Measurements from ENCODE around the gene MPG.

MPG gene

DNA sequence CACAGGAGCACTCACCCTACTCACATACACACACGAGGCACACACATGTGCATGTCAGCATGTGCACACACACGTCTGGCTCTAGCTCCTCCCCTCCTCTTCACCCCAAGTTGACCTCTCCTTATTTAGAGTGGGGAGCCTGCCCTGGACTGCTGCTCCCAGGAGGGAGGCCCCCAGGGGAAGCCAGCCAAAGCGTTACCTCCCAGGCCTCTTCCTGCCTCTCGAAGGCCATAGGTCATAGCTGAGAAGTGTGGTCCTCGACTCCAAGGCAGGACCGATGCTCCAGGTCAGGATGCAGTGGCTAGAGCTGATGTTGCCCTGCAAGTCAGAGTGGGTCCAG, 43.4 kb upstream of the MPG start:
- Histone ChIP-seq H3K27ac (ENCODE audit: low read length) (no peak overlapping the region), H4K20me1 (ENCODE audit: insufficient read depth, low read length) (peaks cover 16% of the 10 kb centered on the region), H3K4me1 (ENCODE audit: insufficient read depth, low read length) (peaks cover 3% of the 10 kb centered on the region; the same call in 1 of the 2 replicates), H2AFZ (ENCODE audit: low read depth, low read length) (no peak overlapping the region), H3K4me3 (ENCODE audit: low read depth in 1 of 2, low read length in 2 of 2) (no peak overlapping the region), H3K36me3 (ENCODE audit: insufficient read depth, low read length) (peaks cover 18% of the 10 kb centered on the region), H3K9me3 (ENCODE audit: insufficient read depth, low read length, severe bottlenecking) (no peaks in the 10 kb centered on the region), H3K27me3 (ENCODE audit: insufficient read depth, low read length, poor library complexity) (no peaks in the 10 kb centered on the region), H3K9ac (ENCODE audit: low read depth, low read length) (no peak overlapping the region), H3K4me2 (ENCODE audit: insufficient read depth, low read length) (no peak overlapping the region), H3K79me2 (ENCODE audit: insufficient read depth, low read length) (no peaks in the 10 kb centered on the region)
- ATAC-seq (ENCODE audit: insufficient read depth, low read depth) (no peak), DNase-seq (no peak)
- TF ChIP-seq, protein P1, sequence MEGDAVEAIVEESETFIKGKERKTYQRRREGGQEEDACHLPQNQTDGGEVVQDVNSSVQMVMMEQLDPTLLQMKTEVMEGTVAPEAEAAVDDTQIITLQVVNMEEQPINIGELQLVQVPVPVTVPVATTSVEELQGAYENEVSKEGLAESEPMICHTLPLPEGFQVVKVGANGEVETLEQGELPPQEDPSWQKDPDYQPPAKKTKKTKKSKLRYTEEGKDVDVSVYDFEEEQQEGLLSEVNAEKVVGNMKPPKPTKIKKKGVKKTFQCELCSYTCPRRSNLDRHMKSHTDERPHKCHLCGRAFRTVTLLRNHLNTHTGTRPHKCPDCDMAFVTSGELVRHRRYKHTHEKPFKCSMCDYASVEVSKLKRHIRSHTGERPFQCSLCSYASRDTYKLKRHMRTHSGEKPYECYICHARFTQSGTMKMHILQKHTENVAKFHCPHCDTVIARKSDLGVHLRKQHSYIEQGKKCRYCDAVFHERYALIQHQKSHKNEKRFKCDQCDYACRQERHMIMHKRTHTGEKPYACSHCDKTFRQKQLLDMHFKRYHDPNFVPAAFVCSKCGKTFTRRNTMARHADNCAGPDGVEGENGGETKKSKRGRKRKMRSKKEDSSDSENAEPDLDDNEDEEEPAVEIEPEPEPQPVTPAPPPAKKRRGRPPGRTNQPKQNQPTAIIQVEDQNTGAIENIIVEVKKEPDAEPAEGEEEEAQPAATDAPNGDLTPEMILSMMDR (IDR thresholded peaks at IDR 0.05; ENCODE audit: borderline replicate concordance, extremely low read depth, low read length, poor library complexity, severe bottlenecking) = no peak
- no peak for TF ChIP-seq EZH2 (IDR thresholded peaks at IDR 0.05; ENCODE audit: borderline replicate concordance, low read depth, low read length, severe bottlenecking)

DNA sequence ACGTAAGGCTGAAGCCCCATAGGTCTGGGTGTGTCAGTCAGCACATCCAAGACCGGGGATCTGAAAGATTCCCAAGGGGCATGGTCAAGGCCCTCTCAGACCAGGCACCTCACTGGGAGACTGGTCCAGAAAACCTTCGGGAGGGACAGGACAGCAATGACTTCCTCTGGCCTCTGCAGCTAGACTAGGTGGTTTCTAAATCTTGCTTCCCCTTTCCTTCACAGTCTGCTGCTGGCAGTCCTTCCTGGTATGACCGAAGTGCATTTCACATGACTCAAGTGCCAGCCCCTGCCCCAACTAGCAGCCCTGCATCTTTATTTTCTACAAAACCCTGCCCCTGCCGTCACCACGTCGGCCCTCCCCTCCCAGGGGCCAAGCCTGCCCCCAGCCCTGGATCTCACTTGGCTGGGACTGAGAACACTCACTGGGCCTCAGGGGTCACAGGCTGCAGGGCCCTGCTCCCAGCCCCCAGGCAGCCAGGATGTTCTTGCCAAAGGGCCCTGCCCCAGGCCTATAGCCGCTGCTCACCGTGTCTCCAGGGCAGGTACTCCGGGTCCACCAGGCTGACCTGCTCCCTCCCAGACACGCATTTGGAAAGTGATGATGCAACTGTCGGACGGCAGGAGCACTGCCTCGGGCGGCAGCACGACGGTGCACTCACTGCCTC, 42.9 kb upstream of the MPG start:
- Histone ChIP-seq H3K4me2 (ENCODE audit: insufficient read depth, low read length) (no peak overlapping the region), H3K9me3 (ENCODE audit: insufficient read depth, low read length, severe bottlenecking) (no peaks in the 10 kb centered on the region), H2AFZ (ENCODE audit: low read depth, low read length) (no peak overlapping the region), H3K79me2 (ENCODE audit: insufficient read depth, low read length) (no peaks in the 10 kb centered on the region), H3K9ac (ENCODE audit: low read depth, low read length) (no peak overlapping the region), H4K20me1 (ENCODE audit: insufficient read depth, low read length) (peaks cover 16% of the 10 kb centered on the region), H3K36me3 (ENCODE audit: insufficient read depth, low read length) (peaks cover 18% of the 10 kb centered on the region), H3K27ac (ENCODE audit: low read length) (no peak overlapping the region), H3K4me3 (ENCODE audit: low read depth in 1 of 2, low read length in 2 of 2) (no peak overlapping the region), H3K27me3 (ENCODE audit: insufficient read depth, low read length, poor library complexity) (no peaks in the 10 kb centered on the region), H3K4me1 (ENCODE audit: insufficient read depth, low read length) (peaks cover 3% of the 10 kb centered on the region; the same call in 1 of the 2 replicates)
- TF ChIP-seq EZH2 (IDR thresholded peaks at IDR 0.05; ENCODE audit: borderline replicate concordance, low read depth, low read length, severe bottlenecking) = no peak
- TF ChIP-seq, protein P1 (IDR thresholded peaks at IDR 0.05; ENCODE audit: borderline replicate concordance, extremely low read depth, low read length, poor library complexity, severe bottlenecking) = no peak
- ATAC-seq (ENCODE audit: insufficient read depth, low read depth) = no peak; the same call in 2 of the 3 replicates
- DNase-seq = no peak

DNA sequence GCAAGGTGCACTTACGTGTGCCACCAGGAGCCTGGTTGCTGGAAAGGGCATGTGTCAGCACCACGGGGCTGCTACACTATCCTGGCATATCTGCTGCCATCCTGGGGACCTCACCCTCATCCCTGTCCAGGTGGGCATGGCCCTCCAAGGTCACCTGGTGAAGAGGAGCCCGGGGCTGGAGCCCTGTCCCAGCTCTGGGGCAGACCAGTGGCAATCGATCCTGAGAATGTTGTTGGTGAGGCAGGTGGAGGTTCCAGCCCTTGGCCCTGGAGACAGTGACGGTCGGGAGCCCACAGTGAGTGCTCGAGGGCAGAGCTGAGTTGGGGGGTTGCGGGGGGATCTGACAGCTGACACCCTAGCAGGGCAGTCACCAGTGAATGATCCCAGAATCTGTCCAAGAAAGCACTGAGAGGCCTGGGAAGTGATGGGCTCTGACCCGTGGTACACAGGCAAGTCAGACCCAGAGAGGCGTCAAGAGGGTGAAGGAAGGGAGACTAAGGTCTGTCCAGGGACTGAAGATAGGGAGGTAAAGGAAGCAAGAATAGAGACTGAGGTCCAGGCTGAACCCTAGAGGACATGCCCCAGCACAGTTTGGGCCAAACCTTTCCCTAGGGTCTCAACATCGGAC, 42.2 kb upstream of the MPG start:
- H3K9me3 ChIP-seq (ENCODE audit: insufficient read depth, low read length, severe bottlenecking) = no peaks in the 10 kb centered on the region
- H4K20me1 ChIP-seq (ENCODE audit: insufficient read depth, low read length) = peaks cover 16% of the 10 kb centered on the region
- H3K36me3 ChIP-seq (ENCODE audit: insufficient read depth, low read length) = peaks cover 18% of the 10 kb centered on the region
- H3K4me2 ChIP-seq (ENCODE audit: insufficient read depth, low read length) = no peak overlapping the region
- H3K79me2 ChIP-seq (ENCODE audit: insufficient read depth, low read length) = no peaks in the 10 kb centered on the region
- ATAC-seq (ENCODE audit: insufficient read depth, low read depth) (no peak; the same call in 2 of the 3 replicates), DNase-seq (no peak)
- H3K4me1 ChIP-seq (ENCODE audit: insufficient read depth, low read length) = peaks cover 3% of the 10 kb centered on the region; the same call in 1 of the 2 replicates
- no peak overlapping the region for H2AFZ ChIP-seq (ENCODE audit: low read depth, low read length)
- H3K27me3 ChIP-seq (ENCODE audit: insufficient read depth, low read length, poor library complexity) = no peaks in the 10 kb centered on the region
- H3K4me3 ChIP-seq (ENCODE audit: low read depth in 1 of 2, low read length in 2 of 2) = no peak overlapping the region
- H3K27ac ChIP-seq (ENCODE audit: low read length) = no peak overlapping the region
- H3K9ac ChIP-seq (ENCODE audit: low read depth, low read length) = no peak overlapping the region
- TF ChIP-seq EZH2 (IDR thresholded peaks at IDR 0.05; ENCODE audit: borderline replicate concordance, low read depth, low read length, severe bottlenecking) = no peak
- TF ChIP-seq, protein P1 (IDR thresholded peaks at IDR 0.05; ENCODE audit: borderline replicate concordance, extremely low read depth, low read length, poor library complexity, severe bottlenecking) = no peak
